ENCODE data around the gene RBM34. TPM values are rescaled to one million over a fixed set of nuclear protein-coding genes. Genes with fewer than 3 reads are reported as not detected.

RBM34 gene
- total and polyA plus RNA-seq, 2 donors (not counting 3 experiments of a cell fraction or from before 2014, with no cell fraction given), result 16.1 to 80.7 TPM

- FAIRE-seq (no peak), DNase-seq (ENCODE audit: low read depth, low spot score) (no peak)
- H3K4me1 ChIP-seq (ENCODE audit: control insufficient read depth, extremely low read depth, insufficient read depth, low read length), result peaks cover 3% of the 10 kb centered on the region
- intact Hi-C loops (cut with micrococcal nuclease) (loop anchor here (5.0 kb wide), 1 partner anchor 402 kb away; the partner anchor contains the start of gene B3GALNT2), dilution Hi-C loops (cut with MboI; ENCODE audit: extremely low pct_ligation_motif_present, low sequenced_read_pairs) (no loop called here)
- H3K9me1 ChIP-seq (replicated peaks; ENCODE audit: control insufficient read depth, extremely low read depth, insufficient read depth, low read length), result no peaks in the 10 kb centered on the region
- ChIA-PET POLR2A (no interaction called here), CTCF (no interaction called here)
- BruUV-seq (replicated peaks), result no TSS peak
- no peaks in the 10 kb centered on the region for H3K9me3 ChIP-seq (replicated peaks; ENCODE audit: control insufficient read depth, insufficient read depth, low read length)
- no peak overlapping the region for H3K9ac ChIP-seq (replicated peaks; ENCODE audit: extremely low read depth, insufficient read depth, low read length)
- peaks cover 0 to 3% of the 10 kb centered on the region in 2 experiments for H3K27me3 ChIP-seq (ENCODE audit: control insufficient read depth in 2 of 2, insufficient read depth in 2 of 2, low read length in 2 of 2)
- TF ChIP-seq, protein P1, sequence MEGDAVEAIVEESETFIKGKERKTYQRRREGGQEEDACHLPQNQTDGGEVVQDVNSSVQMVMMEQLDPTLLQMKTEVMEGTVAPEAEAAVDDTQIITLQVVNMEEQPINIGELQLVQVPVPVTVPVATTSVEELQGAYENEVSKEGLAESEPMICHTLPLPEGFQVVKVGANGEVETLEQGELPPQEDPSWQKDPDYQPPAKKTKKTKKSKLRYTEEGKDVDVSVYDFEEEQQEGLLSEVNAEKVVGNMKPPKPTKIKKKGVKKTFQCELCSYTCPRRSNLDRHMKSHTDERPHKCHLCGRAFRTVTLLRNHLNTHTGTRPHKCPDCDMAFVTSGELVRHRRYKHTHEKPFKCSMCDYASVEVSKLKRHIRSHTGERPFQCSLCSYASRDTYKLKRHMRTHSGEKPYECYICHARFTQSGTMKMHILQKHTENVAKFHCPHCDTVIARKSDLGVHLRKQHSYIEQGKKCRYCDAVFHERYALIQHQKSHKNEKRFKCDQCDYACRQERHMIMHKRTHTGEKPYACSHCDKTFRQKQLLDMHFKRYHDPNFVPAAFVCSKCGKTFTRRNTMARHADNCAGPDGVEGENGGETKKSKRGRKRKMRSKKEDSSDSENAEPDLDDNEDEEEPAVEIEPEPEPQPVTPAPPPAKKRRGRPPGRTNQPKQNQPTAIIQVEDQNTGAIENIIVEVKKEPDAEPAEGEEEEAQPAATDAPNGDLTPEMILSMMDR (IDR thresholded peaks at IDR 0.05; ENCODE audit: extremely low read depth in 1 of 2, insufficient read depth in 1 of 2, low read depth in 1 of 2, low read length in 2 of 2), result no peak
- no peak for TF ChIP-seq GATA2 (IDR thresholded peaks at IDR 0.05; ENCODE audit: insufficient read depth, insufficient read length, low read depth, low read length)
- TF ChIP-seq POLR2A (IDR thresholded peaks at IDR 0.05; ENCODE audit: low read depth, low read length), result no peak
- TF ChIP-seq MAX (IDR thresholded peaks at IDR 0.05; ENCODE audit: insufficient read depth, insufficient read length), result no peak
- no peak for TF ChIP-seq EZH2 (IDR thresholded peaks at IDR 0.05; ENCODE audit: borderline replicate concordance, low read depth, low read length, severe bottlenecking)
- H4K20me1 ChIP-seq (replicated peaks; ENCODE audit: control insufficient read depth, extremely low read depth, insufficient read depth, low read length), result no peaks in the 10 kb centered on the region
- no peaks in the 10 kb centered on the region for H3K36me3 ChIP-seq (ENCODE audit: control insufficient read depth in 2 of 2, extremely low read depth in 1 of 2, insufficient read depth in 2 of 2, low read length in 2 of 2)
- H3K27ac ChIP-seq (ENCODE audit: insufficient read depth, low read depth, low read length), result no peak overlapping the region
- H3K79me2 ChIP-seq (ENCODE audit: control insufficient read depth, insufficient read depth, low read length), result no peaks in the 10 kb centered on the region
- H2AFZ ChIP-seq (ENCODE audit: low read depth, low read length), result no peak overlapping the region
- H3K4me3 ChIP-seq (replicated peaks in 1 of 3; ENCODE audit: insufficient read depth in 1 of 3, low read depth in 1 of 3, low read length in 3 of 3), result no peak overlapping the region
- H3K4me2 ChIP-seq (ENCODE audit: insufficient read depth, low read length), result no peak overlapping the region
Observed at GRCh38 chr1:235100194-235100772, 60.8 kb downstream of the RBM34 start.
